Activated CD4-positive, alpha-beta T cell treated with anti-CD3 and anti-CD28 coated beads for 36 hours (primary cell): ENCODE measurements around the gene CCDC57. TPM values are rescaled to one million over a fixed set of nuclear protein-coding genes. Genes with fewer than 3 reads are reported as not detected.
A peak's percentile ranks its signal among the peaks of the same experiment; 100 is the strongest.

ENCODE experiments used
- ATAC-seq: fragments of 200-7000 bp; cut with Tn5 transposase; one replicate; pipeline ENCODE4 v1.10.0; 2021; ENCODE audit warnings: mild to moderate bottlenecking, moderate library complexity
- CTCF ChIA-PET: fragments of 350-600 bp; sonication (Branson Sonifier 250); formaldehyde crosslinking; loops from one replicate; lab custom pipeline; 2021; ENCODE audit warnings: antibody characterized with exemption; lab: Charles Lee
- POLR2A ChIA-PET: fragments of 350-600 bp; sonication (Branson Sonifier 250); formaldehyde crosslinking; loops from one replicate; lab custom pipeline; 2021; ENCODE audit warnings: antibody characterized with exemption, inconsistent platforms; lab: Charles Lee
- DNase-seq: peaks from one replicate; pipeline ENCODE4 v3.0.0-alpha.2; 2020
- H3K27ac Mint-ChIP-seq: one replicate; pipeline ENCODE4 v1.8.0; 2021; ENCODE audit warnings: mixed read lengths
- H3K27me3 Mint-ChIP-seq: one replicate; pipeline ENCODE4 v1.8.0; 2021; ENCODE audit warnings: mixed read lengths
- H3K36me3 Mint-ChIP-seq: one replicate; pipeline ENCODE4 v1.8.0; 2021; ENCODE audit warnings: low read depth, mixed read lengths
- H3K4me1 Mint-ChIP-seq: one replicate; pipeline ENCODE4 v1.8.0; 2021; ENCODE audit warnings: mixed read lengths
- H3K4me3 Mint-ChIP-seq: one replicate; pipeline ENCODE4 v1.8.0; 2021; ENCODE audit warnings: mild to moderate bottlenecking, moderate library complexity, mixed read lengths
- H3K9me3 Mint-ChIP-seq: one replicate; pipeline ENCODE4 v1.8.0; 2021; ENCODE audit warnings: low read depth, mixed read lengths
- intact Hi-C, 2 experiments: fragments of 100-400 bp; cut with DNase I in 1 of 2; cut with micrococcal nuclease in 1 of 2; formaldehyde crosslinking; loops; one replicate each; pipeline versions ENCODE4 v1.14.2 to v1.15.1; 2022 to 2024; cut with DNase I, micrococcal nuclease
- total RNA-seq, 2 experiments: library from RNA; stranded (reverse); gene quantifications; one replicate each; pipeline ENCODE4 v1.2.3, GENCODE V29; 2021

Gene CCDC57
- total RNA-seq, 2 experiments from 2014 or later: 41.6 to 43.8 TPM

DNA sequence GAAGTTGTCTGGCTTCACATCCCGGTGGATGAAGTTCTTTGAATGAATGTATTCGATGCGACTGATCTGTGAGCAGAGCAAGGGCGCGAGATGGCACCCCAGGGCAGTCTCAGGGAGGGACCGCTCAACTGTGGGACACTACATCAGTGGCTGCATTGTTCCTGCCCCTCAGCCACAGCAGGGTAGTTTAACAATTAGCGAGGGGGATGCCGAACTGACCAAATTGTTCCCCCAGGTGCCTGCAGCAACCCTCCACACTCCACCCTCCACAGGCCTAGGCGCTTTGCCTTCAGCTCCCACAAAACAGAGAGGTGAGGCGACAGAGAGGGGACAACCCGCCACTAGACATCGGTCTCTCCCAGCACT is 40.5 kb upstream of the CCDC57 start:
- CTCF ChIA-PET: no interaction called here
- H3K4me3 Mint-ChIP-seq: no peak overlapping the region
- peak overlapping the region; percentile 31 for H3K27ac Mint-ChIP-seq
- DNase-seq: no peak
- no peaks in the 10 kb centered on the region for H3K27me3 Mint-ChIP-seq
- no peak for ATAC-seq
- H3K36me3 Mint-ChIP-seq: peaks cover 64% of the 10 kb centered on the region
- intact Hi-C loops: no loop called here
- H3K9me3 Mint-ChIP-seq: no peaks in the 10 kb centered on the region
- POLR2A ChIA-PET: no interaction called here
- H3K4me1 Mint-ChIP-seq: peaks cover 12% of the 10 kb centered on the region

DNA sequence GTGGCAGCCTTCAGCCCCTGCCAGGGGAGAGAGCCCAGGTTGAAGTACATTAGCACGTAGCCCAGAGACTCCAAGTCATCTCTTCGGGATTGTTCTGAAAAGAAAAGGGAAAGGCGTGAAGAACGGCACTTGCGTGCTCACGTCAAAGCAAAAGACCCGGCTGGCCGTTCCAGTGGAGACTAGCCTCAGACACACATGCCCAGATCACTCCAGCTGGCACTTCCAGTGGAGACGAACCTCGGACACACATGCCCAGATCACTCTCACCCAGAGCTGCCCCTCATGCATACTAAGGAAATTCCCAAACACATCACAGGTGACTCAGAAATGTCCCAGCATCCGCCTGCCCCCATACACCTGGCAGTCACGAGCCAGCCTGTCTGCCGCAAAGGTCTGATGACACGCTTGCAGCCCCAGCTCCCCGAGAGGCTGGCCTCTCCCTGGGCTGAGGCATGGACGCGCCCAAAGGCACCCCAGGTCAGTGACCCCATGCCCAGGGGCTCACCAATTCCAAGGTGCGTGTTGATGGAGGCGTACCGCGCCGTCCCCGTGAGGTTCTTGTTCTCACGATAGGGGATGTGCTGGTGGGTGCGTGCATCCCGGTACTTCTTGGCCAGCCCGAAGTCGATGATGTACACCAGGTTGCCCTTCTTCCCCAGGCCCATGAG is 40.0 kb upstream of the CCDC57 start:
- peaks cover 13% of the 10 kb centered on the region for H3K4me1 Mint-ChIP-seq
- ChIA-PET POLR2A (no interaction called here), CTCF (interaction anchor here (0.6 kb wide), 1 partner anchor 99 kb away, joined by 3 read pairs; no protein-coding TSS in a partner anchor)
- H3K36me3 Mint-ChIP-seq: peaks cover 66% of the 10 kb centered on the region
- intact Hi-C loops: no loop called here
- no peak overlapping the region for H3K4me3 Mint-ChIP-seq
- H3K9me3 Mint-ChIP-seq: no peaks in the 10 kb centered on the region
- no peak for ATAC-seq
- no peak for DNase-seq
- H3K27me3 Mint-ChIP-seq: no peaks in the 10 kb centered on the region
- H3K27ac Mint-ChIP-seq: peak overlapping the region; percentile 45

GRCh38 chr17:82250868-82251500 is 38.3 kb upstream of the CCDC57 start:
- no peak for ATAC-seq
- CTCF ChIA-PET: interaction anchor here (0.7 kb wide), 1 partner anchor 99 kb away, joined by 3 read pairs; no protein-coding TSS in a partner anchor
- Mint-ChIP-seq H3K27ac (peak overlapping the region; percentile 51), H3K9me3 (no peaks in the 10 kb centered on the region), H3K36me3 (peaks cover 63% of the 10 kb centered on the region), H3K27me3 (no peaks in the 10 kb centered on the region), H3K4me3 (no peak overlapping the region), H3K4me1 (peaks cover 18% of the 10 kb centered on the region)
- intact Hi-C loops: no loop called here
- POLR2A ChIA-PET: no interaction called here
- no peak for DNase-seq

- peaks cover 57% of the 10 kb centered on the region for H3K36me3 Mint-ChIP-seq
- POLR2A ChIA-PET: no interaction called here
- intact Hi-C loops: no loop called here
- ATAC-seq (no peak), DNase-seq (no peak)
- no peak overlapping the region for H3K27ac Mint-ChIP-seq
- CTCF ChIA-PET: interaction anchor here (0.7 kb wide), 1 partner anchor 72 kb away, joined by 3 read pairs; no protein-coding TSS in a partner anchor
- no peaks in the 10 kb centered on the region for H3K9me3 Mint-ChIP-seq
- no peak overlapping the region for H3K4me3 Mint-ChIP-seq
- H3K4me1 Mint-ChIP-seq: peaks cover 18% of the 10 kb centered on the region
- no peaks in the 10 kb centered on the region for H3K27me3 Mint-ChIP-seq
These were observed 37.4 kb upstream of the CCDC57 start for GRCh38 chr17:82249896-82250581.

DNA sequence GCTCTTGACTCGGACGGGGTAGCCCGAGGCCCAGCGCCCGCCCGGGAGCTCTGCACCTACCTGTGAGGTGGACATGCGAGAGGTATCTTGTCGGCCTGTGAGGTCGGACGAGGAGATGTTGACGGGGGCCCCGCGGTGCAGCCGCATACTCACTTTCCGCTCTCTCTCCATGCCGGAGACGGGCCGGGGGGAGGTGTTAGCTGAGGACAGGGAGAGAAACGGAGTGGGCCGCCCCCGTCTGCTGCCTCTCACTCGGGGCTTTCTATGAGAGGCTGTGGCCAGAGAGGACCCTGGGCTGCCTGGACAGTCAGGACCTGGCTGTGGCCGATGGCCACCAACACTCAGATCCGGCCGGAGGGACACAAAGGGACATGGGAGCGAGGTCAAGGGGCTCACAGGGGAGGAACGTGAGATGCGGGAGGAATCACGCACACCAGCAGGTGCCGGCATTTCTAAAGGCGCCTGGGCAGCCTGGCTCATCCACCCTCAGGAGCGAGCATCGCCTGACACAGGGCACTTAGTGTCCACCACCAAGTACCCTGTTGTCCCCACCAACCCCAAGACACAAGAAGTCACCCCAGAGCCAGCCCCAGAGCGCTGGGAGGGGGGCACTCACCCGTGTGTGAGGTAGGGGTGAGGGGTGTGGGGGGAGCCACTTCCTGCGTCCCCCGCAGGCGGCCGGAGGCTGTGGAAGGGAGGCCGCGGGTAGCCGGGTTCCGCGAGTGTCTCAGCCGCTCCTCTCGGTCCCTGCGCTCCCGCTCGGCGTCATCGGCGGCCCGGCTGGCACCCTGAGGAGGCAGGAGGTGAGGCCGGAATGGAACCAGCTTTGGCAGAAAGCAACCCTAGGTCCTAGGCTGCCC is 36.4 kb upstream of the CCDC57 start:
- no peak for DNase-seq
- Mint-ChIP-seq H3K36me3 (peaks cover 66% of the 10 kb centered on the region), H3K4me1 (peaks cover 20% of the 10 kb centered on the region), H3K4me3 (no peak overlapping the region), H3K9me3 (no peaks in the 10 kb centered on the region), H3K27me3 (no peaks in the 10 kb centered on the region), H3K27ac (no peak overlapping the region)
- POLR2A ChIA-PET: no interaction called here
- no peak for ATAC-seq
- intact Hi-C loops: no loop called here
- CTCF ChIA-PET: no interaction called here

- ATAC-seq: no peak
- Mint-ChIP-seq H3K4me3 (no peak overlapping the region), H3K4me1 (peaks cover 23% of the 10 kb centered on the region), H3K27me3 (no peaks in the 10 kb centered on the region), H3K36me3 (peaks cover 72% of the 10 kb centered on the region), H3K9me3 (no peaks in the 10 kb centered on the region), H3K27ac (peak overlapping the region; percentile 47)
- ChIA-PET POLR2A (no interaction called here), CTCF (interaction anchor here (0.5 to 0.6 kb wide), 2 partner anchors 12 to 14 kb away, joined by 3 read pairs; no protein-coding TSS in a partner anchor)
- no peak for DNase-seq
- intact Hi-C loops: no loop called here
These were observed 35.4 kb upstream of the CCDC57 start for GRCh38 chr17:82247856-82248671.

GRCh38 chr17:82247182-82247823 is 34.7 kb upstream of the CCDC57 start:
- H3K27ac Mint-ChIP-seq: peak overlapping the region; percentile 80
- POLR2A ChIA-PET: no interaction called here
- H3K4me1 Mint-ChIP-seq: peaks cover 28% of the 10 kb centered on the region
- CTCF ChIA-PET: interaction anchor here (0.7 kb wide), 1 partner anchor 11 kb away, joined by 3 read pairs; no protein-coding TSS in a partner anchor
- ATAC-seq (no peak), DNase-seq (no peak)
- no peak overlapping the region for H3K4me3 Mint-ChIP-seq
- H3K36me3 Mint-ChIP-seq: peaks cover 71% of the 10 kb centered on the region
- no peaks in the 10 kb centered on the region for H3K9me3 Mint-ChIP-seq
- intact Hi-C loops: no loop called here
- no peaks in the 10 kb centered on the region for H3K27me3 Mint-ChIP-seq

- Mint-ChIP-seq H3K4me1 (peaks cover 35% of the 10 kb centered on the region), H3K27ac (peak overlapping the region; percentile 80), H3K27me3 (no peaks in the 10 kb centered on the region), H3K36me3 (peaks cover 64% of the 10 kb centered on the region), H3K9me3 (no peaks in the 10 kb centered on the region), H3K4me3 (no peak overlapping the region)
- DNase-seq (no peak), ATAC-seq (no peak)
- intact Hi-C loops: no loop called here
- POLR2A ChIA-PET: no interaction called here
- CTCF ChIA-PET: interaction anchor here (0.6 to 2.5 kb wide), 3 partner anchors 10 to 92 kb away, joined by 3 to 13 read pairs (median 3); no protein-coding TSS in a partner anchor
These were observed 33.9 kb upstream of the CCDC57 start for GRCh38 chr17:82246365-82247181.

DNA sequence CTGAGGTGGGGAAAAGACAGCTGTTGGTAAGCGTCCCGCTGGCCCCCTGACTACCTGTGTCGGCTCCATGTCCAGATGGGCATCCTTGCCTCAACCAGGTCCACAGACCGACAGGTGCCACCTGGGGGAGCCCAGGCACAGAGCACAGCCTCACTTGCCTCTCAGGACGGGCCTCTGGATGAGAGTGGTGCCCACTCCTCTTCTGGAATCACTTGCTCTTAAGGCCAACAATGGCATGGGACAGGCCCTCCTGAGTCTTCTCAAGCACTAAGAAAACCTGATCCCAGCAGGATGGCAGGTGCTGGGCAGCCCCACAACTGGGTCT is 33.4 kb upstream of the CCDC57 start:
- H3K27me3 Mint-ChIP-seq: no peaks in the 10 kb centered on the region
- POLR2A ChIA-PET: no interaction called here
- H3K4me3 Mint-ChIP-seq: peak overlapping the region; percentile 6
- CTCF ChIA-PET: interaction anchor here (0.6 to 2.5 kb wide), 2 partner anchors 10 to 93 kb away, joined by 3 to 13 read pairs; no protein-coding TSS in a partner anchor
- peaks cover 39% of the 10 kb centered on the region for H3K4me1 Mint-ChIP-seq
- intact Hi-C loops: no loop called here
- peak overlapping the region; percentile 80 for H3K27ac Mint-ChIP-seq
- DNase-seq: no peak
- ATAC-seq: no peak
- no peaks in the 10 kb centered on the region for H3K9me3 Mint-ChIP-seq
- H3K36me3 Mint-ChIP-seq: peaks cover 58% of the 10 kb centered on the region
